Measurements from ENCODE around the gene RRAS.

DNA sequence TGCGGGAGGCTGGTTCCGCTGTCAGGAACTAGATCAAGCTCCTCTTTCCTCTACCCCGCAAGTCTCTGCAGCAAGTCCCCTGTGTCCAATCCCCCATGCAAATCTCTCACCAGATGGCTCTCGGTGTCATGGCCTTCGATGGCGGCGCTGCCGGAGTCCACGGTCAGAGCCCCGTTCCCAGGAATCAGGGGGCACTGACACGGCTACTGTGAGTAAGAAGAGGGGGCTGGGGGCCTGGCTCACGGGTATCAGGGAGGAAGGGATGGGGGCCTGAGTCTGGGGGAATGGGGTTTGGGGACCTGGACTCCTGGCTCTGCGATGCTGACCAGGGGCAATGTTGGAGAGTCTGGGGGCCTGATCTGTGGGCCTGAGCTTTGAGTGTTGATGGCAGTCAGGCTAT, 6.1 kb upstream of the RRAS start:
- TF ChIP-seq, protein P1, sequence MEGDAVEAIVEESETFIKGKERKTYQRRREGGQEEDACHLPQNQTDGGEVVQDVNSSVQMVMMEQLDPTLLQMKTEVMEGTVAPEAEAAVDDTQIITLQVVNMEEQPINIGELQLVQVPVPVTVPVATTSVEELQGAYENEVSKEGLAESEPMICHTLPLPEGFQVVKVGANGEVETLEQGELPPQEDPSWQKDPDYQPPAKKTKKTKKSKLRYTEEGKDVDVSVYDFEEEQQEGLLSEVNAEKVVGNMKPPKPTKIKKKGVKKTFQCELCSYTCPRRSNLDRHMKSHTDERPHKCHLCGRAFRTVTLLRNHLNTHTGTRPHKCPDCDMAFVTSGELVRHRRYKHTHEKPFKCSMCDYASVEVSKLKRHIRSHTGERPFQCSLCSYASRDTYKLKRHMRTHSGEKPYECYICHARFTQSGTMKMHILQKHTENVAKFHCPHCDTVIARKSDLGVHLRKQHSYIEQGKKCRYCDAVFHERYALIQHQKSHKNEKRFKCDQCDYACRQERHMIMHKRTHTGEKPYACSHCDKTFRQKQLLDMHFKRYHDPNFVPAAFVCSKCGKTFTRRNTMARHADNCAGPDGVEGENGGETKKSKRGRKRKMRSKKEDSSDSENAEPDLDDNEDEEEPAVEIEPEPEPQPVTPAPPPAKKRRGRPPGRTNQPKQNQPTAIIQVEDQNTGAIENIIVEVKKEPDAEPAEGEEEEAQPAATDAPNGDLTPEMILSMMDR (IDR thresholded peaks at IDR 0.05; ENCODE audit: poor library complexity, severe bottlenecking) = no peak
- no peak for TF ChIP-seq MXI1 (conservative IDR thresholded peaks at IDR 0.05; ENCODE audit: poor library complexity, severe bottlenecking)
- TF ChIP-seq EP300 (conservative IDR thresholded peaks at IDR 0.05; ENCODE audit: poor library complexity, severe bottlenecking) = no peak
- TF ChIP-seq TAF1 (IDR thresholded peaks at IDR 0.05; ENCODE audit: low read depth) = no peak
- TF ChIP-seq EZH2 (IDR thresholded peaks at IDR 0.05; ENCODE audit: borderline replicate concordance, insufficient read depth, low read length, poor library complexity, severe bottlenecking) = no peak

All from neural cell (in vitro differentiated cells).